GM23248 (cell line): ENCODE data around the gene AR.

ENCODE experiments used
- EZH2 ChIP-seq: fragments of 200-600 bp; sonication (generic); IDR thresholded peaks from 2 replicates; pipeline ENCODE4 v1.6.1; 2018; ENCODE audit warnings: antibody characterized with exemption, mild to moderate bottlenecking; ENCODE audit not compliant: insufficient read depth, poor library complexity, severe bottlenecking
- EZH2phosphoT487 ChIP-seq: fragments of 200-600 bp; sonication (generic); IDR thresholded peaks from 2 replicates; pipeline ENCODE4 v1.6.1; 2018; ENCODE audit warnings: antibody characterized with exemption, moderate library complexity, mild to moderate bottlenecking, low read depth; ENCODE audit not compliant: insufficient read depth

GRCh38 chrX:67613996-67614395 is 70.2 kb downstream of the AR start:
- TF ChIP-seq EZH2phosphoT487 = no peak
- TF ChIP-seq EZH2 = no peak
